ENCODE measurements around the gene ABI3.

ABI3 gene

GRCh38 chr17:49197346-49197998 is 13.0 kb upstream of the ABI3 start:
- DNase-seq (ENCODE audit: low spot score), result no peak

- no peak for DNase-seq (ENCODE audit: low spot score)
These were observed 12.3 kb upstream of the ABI3 start for GRCh38 chr17:49198211-49198610.

- no peak for DNase-seq (ENCODE audit: low spot score)
These were observed 10.0 kb upstream of the ABI3 start for GRCh38 chr17:49200423-49201083.

GRCh38 chr17:49201481-49201927 is 9.0 kb upstream of the ABI3 start:
- no peak for DNase-seq (ENCODE audit: low spot score)

- no peak for DNase-seq (ENCODE audit: low spot score)
These were observed 6.7 kb upstream of the ABI3 start for GRCh38 chr17:49203796-49204195.

GRCh38 chr17:49204516-49204915 is 6.0 kb upstream of the ABI3 start:
- no peak for DNase-seq (ENCODE audit: low spot score)

- DNase-seq (ENCODE audit: low spot score), result no peak
These were observed 1.4 kb upstream of the ABI3 start for GRCh38 chr17:49209061-49209571.

GRCh38 chr17:49213399-49213798 is 2.9 kb downstream of the ABI3 start:
- no peak for DNase-seq (ENCODE audit: low spot score)

GRCh38 chr17:49213847-49214246 is 3.3 kb downstream of the ABI3 start:
- no peak for DNase-seq (ENCODE audit: low spot score)

- DNase-seq (ENCODE audit: low spot score), result no peak
These were observed 4.3 kb downstream of the ABI3 start for GRCh38 chr17:49214676-49215360.

- no peak for DNase-seq (ENCODE audit: low spot score)
These were observed 6.0 kb downstream of the ABI3 start for GRCh38 chr17:49216482-49216881.

- DNase-seq (ENCODE audit: low spot score), result no peak
These were observed 6.6 kb downstream of the ABI3 start for GRCh38 chr17:49216953-49217650.

- no peak for DNase-seq (ENCODE audit: low spot score)
These were observed 7.3 kb downstream of the ABI3 start for GRCh38 chr17:49217651-49218413.

- no peak for DNase-seq (ENCODE audit: low spot score)
These were observed 8.7 kb downstream of the ABI3 start for GRCh38 chr17:49218941-49219913.

- DNase-seq (ENCODE audit: low spot score), result no peak
These were observed 9.5 kb downstream of the ABI3 start for GRCh38 chr17:49219987-49220386.

GRCh38 chr17:49223168-49223516 is 12.6 kb downstream of the ABI3 start:
- no peak for DNase-seq (ENCODE audit: low spot score)

GRCh38 chr17:49223517-49224197 is 13.2 kb downstream of the ABI3 start:
- DNase-seq (ENCODE audit: low spot score), result peak; percentile 80

- DNase-seq (ENCODE audit: low spot score), result no peak
These were observed 13.9 kb downstream of the ABI3 start for GRCh38 chr17:49224198-49224996.

GRCh38 chr17:49224997-49225337 is 14.5 kb downstream of the ABI3 start:
- DNase-seq (ENCODE audit: low spot score), result no peak

All from hematopoietic multipotent progenitor cell treated with erythropoietin and hydrocortisone succinate and interleukin-3 and kit ligand, for 17 days (in vitro differentiated cells).